ENCODE measurements around the gene C1orf105.

DNA sequence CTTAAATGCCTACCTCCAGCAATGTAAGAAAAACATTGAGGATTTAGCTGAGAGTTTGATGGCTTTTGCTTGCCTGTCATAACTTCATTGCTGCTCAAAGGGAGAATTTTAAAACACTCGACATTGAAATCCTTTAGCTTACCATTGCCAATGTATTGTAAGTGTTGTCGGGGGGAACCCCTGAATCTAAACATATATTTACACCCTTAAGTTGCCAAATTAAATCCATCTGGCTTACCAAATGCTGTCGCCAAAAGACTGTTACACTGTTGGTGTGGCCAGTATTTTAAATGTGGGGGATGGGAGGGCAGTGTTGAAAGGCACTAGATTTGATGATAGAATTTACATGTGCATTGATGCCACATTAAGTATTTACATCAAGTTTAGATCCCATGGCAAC is 24.9 kb upstream of the C1orf105 start:
- TF ChIP-seq CTCF (IDR thresholded peaks at IDR 0.05) (no peak), POLR2AphosphoS5 (IDR thresholded peaks at IDR 0.05) (no peak)

All from suprapubic skin (tissue), 3 donors.